Measurements from ENCODE around the gene BMPR1B. TPM values are rescaled to one million over a fixed set of nuclear protein-coding genes. Genes with fewer than 3 reads are reported as not detected.

The BMPR1B gene
- total and polyA plus RNA-seq, 2 of the 4 experiments (the other 2 are of a cell fraction) = 0.24 to 0.90 TPM

- Histone ChIP-seq H2BK5ac (ENCODE audit: low read depth, low read length, poor library complexity, severe bottlenecking) (peak overlapping the region; percentile 5), H3K4me1 (ENCODE audit: control insufficient read depth, insufficient read depth, low read length) (peaks cover 4% of the 10 kb centered on the region), H3K4me3 (ENCODE audit: insufficient read depth, low read depth, low read length) (no peak overlapping the region), H4K91ac (ENCODE audit: insufficient read depth, low read depth, low read length) (no peak overlapping the region), H3K36me3 (ENCODE audit: control insufficient read depth, insufficient read depth, low read length) (no peaks in the 10 kb centered on the region), H2AK9ac (replicated peaks; ENCODE audit: low read depth, low read length, poor library complexity) (no peak overlapping the region), H3K18ac (ENCODE audit: low read depth, low read length) (peak overlapping the region; percentile 91; the same call in 1 of the 2 replicates), H3K27ac (ENCODE audit: insufficient read depth, low read length) (no peak overlapping the region), H2AK5ac (ENCODE audit: low read depth, low read length) (no peak overlapping the region), H3K9me1 (ENCODE audit: insufficient read depth, low read length) (peaks cover 3% of the 10 kb centered on the region; the same call in 1 of the 2 replicates), H2BK15ac (ENCODE audit: low read depth, low read length) (peak overlapping the region; percentile 23; the same call in 1 of the 3 replicates), H3K4me2 (ENCODE audit: low read depth, low read length) (no peak overlapping the region), H2AFZ (replicated peaks; ENCODE audit: low read length, poor library complexity) (no peak overlapping the region), H3K27me3 (ENCODE audit: control insufficient read depth, insufficient read depth, low read length) (no peaks in the 10 kb centered on the region), H2BK20ac (ENCODE audit: low read depth, low read length) (peak overlapping the region; percentile 93), H4K8ac (ENCODE audit: low read depth in 2 of 2, low read length in 2 of 2) (peak overlapping the region in 1 of 2 experiments; percentile 66; a peak in 2 of 4 replicates), H2BK120ac (ENCODE audit: low read depth, low read length) (peak overlapping the region; percentile 50), H3K4ac (ENCODE audit: low read depth, low read length) (peak overlapping the region; percentile 14; the same call in 1 of the 2 replicates), H3K9ac (ENCODE audit: low read depth, low read length) (no peak overlapping the region), H4K5ac (ENCODE audit: low read depth, low read length) (peak overlapping the region; percentile 57; the same call in 1 of the 2 replicates), H4K20me1 (ENCODE audit: insufficient read depth, low read length) (no peaks in the 10 kb centered on the region), H3K79me1 (ENCODE audit: low read depth in 1 of 2, low read length in 2 of 2) (no peaks in the 10 kb centered on the region; a peak in 1 of 4 replicates), H3K9me3 (ENCODE audit: control insufficient read depth, insufficient read depth, low read length) (no peaks in the 10 kb centered on the region), H3K23ac (ENCODE audit: low read depth, low read length) (no peak overlapping the region), H3K14ac (replicated peaks; ENCODE audit: low read depth, low read length) (peak overlapping the region; percentile 27; the same call in 1 of the 2 replicates), H3K56ac (ENCODE audit: extremely low read depth, insufficient read depth, low read length) (no peak overlapping the region)
- CTCF ChIA-PET = no interaction called here
- no TSS peak for BruUV-seq (replicated peaks)
- dilution Hi-C loops (cut with HindIII; ENCODE audit: low sequenced_read_pairs, unreplicated experiment) = no loop called here
- 0 out of 2 replicates have a peak, but pooled peaks have one; percentile 18 for ATAC-seq (ENCODE audit: low read depth)
- TF ChIP-seq FOS (IDR thresholded peaks at IDR 0.05; ENCODE audit: low read depth, low read length) (no peak), BHLHE40 (IDR thresholded peaks at IDR 0.05; ENCODE audit: low read depth, low read length) (no peak), MXI1 (IDR thresholded peaks at IDR 0.05; ENCODE audit: borderline replicate concordance, low read depth, low read length) (no peak), USF2 (IDR thresholded peaks at IDR 0.05; ENCODE audit: low read depth, low read length) (no peak), ELK1 (IDR thresholded peaks at IDR 0.05; ENCODE audit: borderline replicate concordance, low read depth, low read length) (no peak), CTCF (conservative IDR thresholded peaks at IDR 0.05; ENCODE audit: low read depth, low read length) (no peak), CEBPB (IDR thresholded peaks at IDR 0.05; ENCODE audit: low read depth, low read length) (no peak), POLR2A (IDR thresholded peaks at IDR 0.05; ENCODE audit: low read depth, low read length) (no peak)
- DNase-seq = no peak
- in situ Hi-C loops (cut with MboI; ENCODE audit: low sequenced_read_pairs) = no loop called here
- no CpG with 5 or more reads among the region's 2 CpGs for WGBS, 2 experiments (ENCODE audit: extremely low coverage in 2 of 2, insufficient read length in 1 of 2)
- POLR2A ChIA-PET (ENCODE audit: unreplicated experiment) = no interaction called here
- intact Hi-C loops (cut with micrococcal nuclease) = loop anchor here (10.0 kb wide), 1 partner anchor 225 kb away; no protein-coding TSS in a partner anchor
These were observed 112.4 kb downstream of the BMPR1B start for GRCh38 chr4:94870146-94870545.

Data from IMR-90 (cell line).